ENCODE results near the gene ELMO1.

ELMO1 gene

GRCh38 chr7:37344886-37345579, 103.6 kb downstream of the ELMO1 start:
- no peak for DNase-seq (ENCODE audit: low spot score)

GRCh38 chr7:37342688-37343471, 105.8 kb downstream of the ELMO1 start:
- no peak for DNase-seq (ENCODE audit: low spot score)

DNA sequence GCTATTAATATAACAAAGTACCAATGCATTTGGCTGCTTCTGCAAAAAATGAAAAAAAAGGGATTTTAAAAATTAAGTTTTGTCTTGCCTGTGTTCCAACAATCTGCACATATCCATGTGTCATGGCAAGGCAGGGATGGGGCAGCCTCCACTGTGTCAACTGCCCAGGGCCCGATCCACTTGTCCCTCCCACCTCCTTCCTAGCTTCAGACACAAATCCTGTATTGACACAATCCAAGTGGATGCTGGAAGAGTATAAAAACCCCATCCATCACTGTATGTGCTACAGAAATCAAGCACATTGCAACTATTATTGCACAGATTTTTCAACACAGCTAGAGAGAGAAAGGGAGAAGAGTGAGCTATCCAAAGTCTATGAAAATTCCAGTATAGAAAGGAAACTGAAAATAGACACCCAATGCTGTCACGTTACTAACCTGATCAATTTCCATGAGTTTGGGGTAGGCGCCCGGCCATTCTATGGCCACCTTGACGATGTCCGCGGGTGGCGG, 106.4 kb downstream of the ELMO1 start:
- DNase-seq (ENCODE audit: low spot score), result no peak

- DNase-seq (ENCODE audit: low spot score), result no peak
Measured at GRCh38 chr7:37341033-37341630, 107.5 kb downstream of the ELMO1 start.

- DNase-seq (ENCODE audit: low spot score), result no peak
Measured at GRCh38 chr7:37338966-37339365, 109.7 kb downstream of the ELMO1 start.

DNA sequence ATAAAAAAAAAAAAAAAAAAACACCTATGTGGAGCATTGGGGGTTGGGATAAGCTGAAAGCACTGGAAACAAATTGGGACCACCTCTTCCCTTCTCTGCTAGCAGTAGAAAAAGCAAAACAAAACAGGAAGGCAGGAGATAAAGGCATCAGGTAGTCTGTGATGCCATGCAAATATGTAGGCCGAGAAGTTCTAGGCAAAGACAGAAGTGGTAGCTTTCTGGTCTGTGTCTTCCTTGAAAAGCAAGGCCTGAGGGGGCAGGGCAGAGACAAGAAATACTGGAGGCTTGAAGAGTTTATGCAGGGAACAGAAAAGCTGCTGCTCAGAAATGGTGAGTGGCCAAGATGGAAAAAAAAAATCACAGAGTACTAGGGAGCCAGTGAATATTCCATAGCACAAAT, 111.1 kb downstream of the ELMO1 start:
- DNase-seq (ENCODE audit: low spot score), result no peak

DNA sequence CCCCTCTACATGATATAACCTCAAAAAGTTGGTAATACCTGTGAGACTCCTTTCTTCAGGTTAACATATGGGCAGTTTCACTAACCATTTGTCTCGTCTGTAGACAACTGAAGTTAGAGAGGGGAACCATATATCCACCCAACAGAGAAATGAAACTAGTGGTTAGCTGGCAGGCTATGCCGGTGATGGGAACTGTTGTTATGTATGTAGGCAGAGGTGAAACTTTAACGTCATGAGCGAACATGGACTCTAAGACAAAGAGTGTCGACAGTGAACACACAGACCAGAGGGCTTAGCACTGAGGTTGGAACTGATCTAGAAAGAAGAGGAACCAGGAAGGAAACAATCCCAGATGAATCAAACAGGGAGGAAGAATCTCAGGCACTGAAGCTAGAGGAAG, 112.4 kb downstream of the ELMO1 start:
- no peak for DNase-seq (ENCODE audit: low spot score)

DNA sequence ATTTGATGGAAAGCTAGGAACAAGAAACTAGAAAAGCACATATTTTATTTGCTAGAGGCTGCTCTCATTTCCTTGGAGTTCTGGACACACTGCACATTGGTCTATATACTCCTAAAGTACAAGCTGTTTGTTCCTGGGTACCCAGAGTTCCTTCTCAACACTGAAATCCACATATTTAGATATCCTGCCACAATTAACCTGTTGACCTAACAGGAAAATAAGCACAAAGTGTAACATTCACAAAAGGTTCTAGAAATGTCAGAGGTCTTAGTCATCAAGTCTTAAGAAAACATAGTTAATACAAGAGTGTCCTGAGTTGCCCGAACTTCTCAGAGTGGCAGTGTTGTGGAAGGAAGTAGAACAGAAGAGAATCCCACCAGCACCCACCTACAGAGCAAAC, 115.6 kb downstream of the ELMO1 start:
- DNase-seq (ENCODE audit: low spot score), result no peak

- no peak for DNase-seq (ENCODE audit: low spot score)
Measured at GRCh38 chr7:37332243-37333016, 116.2 kb downstream of the ELMO1 start.

DNA sequence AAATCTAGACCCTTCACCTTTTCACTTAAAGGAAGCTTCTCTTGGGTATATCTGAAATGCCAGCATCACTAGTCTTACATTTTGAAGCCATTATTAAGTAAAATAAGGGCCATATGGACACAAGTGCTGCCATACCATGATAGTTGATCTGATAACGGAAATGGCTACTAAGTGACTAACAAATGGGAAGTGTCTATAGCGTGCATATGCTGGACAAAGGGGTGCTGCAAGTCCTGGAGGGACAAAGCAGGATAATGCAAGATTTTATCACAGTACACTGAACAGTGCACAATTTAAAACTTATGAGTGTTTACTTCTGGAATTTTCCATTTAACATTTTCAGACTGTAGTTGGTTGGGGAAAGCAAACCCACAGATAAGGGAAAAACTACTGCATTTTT, 117.9 kb downstream of the ELMO1 start:
- no peak for DNase-seq (ENCODE audit: low spot score)

DNA sequence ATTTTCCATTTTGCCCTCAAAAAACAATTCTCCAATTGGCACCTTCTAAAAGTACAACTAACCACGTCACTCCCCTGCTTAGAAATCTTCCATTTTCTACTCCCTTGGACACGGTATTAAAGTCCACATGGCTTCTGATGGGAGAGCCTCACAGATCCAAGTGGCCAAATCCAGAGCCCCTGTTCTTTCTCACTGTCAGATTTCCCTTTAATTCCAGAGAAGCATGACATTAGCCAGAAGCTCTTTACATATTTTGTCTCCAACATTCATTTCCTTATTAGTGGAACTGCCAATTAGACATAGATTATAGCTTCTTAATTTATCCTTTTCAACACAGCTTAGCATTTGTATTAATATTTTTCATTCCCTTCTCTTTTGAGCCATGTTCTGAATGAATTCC, 118.7 kb downstream of the ELMO1 start:
- DNase-seq (ENCODE audit: low spot score), result no peak

- DNase-seq (ENCODE audit: low spot score), result no peak
Measured at GRCh38 chr7:37327288-37327687, 121.4 kb downstream of the ELMO1 start.

- DNase-seq (ENCODE audit: low spot score), result no peak
Measured at GRCh38 chr7:37323966-37324365, 124.7 kb downstream of the ELMO1 start.

- no peak for DNase-seq (ENCODE audit: low spot score)
Measured at GRCh38 chr7:37322831-37323230, 125.8 kb downstream of the ELMO1 start.

DNA sequence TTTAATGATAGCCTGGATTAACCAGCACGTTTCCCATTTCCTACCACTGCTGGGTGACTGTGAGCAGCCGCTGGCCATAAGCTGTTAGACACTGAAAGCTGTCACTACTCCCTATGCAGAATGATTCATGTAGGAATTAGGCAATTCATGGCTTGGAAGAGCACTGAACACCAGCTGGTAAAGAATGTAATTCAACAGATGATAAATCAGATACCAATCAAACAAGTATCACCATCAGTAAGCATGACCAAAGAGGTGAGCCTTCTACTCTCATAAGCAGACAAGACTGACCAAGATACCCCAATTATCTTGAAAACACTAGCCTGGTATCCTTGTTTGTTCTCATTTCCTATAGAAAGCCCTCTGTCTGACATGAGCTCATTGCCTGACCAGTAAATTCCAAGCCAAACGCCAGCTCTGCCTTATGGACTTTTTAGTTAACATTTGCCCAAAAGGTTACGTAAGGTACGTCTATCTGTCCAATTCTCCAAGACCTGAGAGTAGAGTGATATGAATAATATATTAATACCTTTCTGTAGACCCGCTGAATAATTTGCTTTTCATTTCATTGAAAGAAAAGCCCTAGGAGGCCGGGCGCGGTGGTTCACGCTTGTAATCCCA, 127.7 kb downstream of the ELMO1 start:
- DNase-seq (ENCODE audit: low spot score), result no peak

DNA sequence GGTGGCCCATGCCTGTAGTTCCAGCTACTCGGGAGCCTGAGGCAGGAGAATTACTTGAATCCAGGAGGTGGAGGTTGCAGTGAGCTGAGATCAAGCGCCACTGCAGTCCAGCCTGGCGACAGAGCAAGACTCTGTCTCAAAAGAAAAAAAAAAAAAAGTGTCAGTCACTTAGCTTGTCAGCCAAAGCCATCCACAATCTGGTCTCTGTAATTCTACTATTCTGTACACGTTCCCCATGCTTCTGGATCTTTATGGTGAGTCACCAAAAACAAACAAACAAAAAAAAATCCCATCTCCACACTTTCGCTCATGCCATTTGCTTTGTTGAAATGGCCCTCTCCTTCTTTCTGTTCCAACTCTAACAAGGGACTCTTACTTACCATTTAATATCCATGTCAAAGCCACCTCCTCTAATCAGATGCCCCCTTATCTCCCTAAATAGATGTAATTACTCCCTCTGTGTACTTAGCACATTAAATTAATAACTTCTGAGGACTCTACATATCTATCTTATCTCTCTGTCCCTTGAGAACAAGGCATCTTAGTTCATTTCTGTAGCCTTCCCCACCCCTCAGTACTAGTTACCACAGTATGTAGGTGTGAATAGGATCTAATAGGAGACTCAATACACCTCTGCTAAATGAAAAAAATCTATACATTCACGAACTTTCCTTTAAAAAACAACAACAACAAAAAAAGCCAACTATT, 128.4 kb downstream of the ELMO1 start:
- DNase-seq (ENCODE audit: low spot score), result no peak

DNA sequence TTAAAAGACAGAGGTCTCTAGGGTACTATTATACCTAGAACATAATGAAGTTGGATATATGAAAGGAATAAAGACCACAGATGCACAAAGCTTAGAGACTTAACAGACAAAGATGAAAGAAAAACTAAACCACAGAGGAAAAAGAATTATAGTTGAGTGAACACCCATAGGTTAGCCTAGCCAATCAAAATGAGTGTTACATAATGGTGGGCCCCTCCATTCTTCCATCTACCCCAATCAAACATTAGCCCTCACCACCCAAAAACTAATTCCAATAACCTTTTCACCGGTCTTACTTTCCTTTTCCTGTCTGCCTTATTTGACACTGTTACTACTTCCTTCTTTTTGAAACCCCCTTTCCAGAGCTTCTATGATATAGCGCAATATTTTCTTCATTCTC, 130.1 kb downstream of the ELMO1 start:
- no peak for DNase-seq (ENCODE audit: low spot score)

DNA sequence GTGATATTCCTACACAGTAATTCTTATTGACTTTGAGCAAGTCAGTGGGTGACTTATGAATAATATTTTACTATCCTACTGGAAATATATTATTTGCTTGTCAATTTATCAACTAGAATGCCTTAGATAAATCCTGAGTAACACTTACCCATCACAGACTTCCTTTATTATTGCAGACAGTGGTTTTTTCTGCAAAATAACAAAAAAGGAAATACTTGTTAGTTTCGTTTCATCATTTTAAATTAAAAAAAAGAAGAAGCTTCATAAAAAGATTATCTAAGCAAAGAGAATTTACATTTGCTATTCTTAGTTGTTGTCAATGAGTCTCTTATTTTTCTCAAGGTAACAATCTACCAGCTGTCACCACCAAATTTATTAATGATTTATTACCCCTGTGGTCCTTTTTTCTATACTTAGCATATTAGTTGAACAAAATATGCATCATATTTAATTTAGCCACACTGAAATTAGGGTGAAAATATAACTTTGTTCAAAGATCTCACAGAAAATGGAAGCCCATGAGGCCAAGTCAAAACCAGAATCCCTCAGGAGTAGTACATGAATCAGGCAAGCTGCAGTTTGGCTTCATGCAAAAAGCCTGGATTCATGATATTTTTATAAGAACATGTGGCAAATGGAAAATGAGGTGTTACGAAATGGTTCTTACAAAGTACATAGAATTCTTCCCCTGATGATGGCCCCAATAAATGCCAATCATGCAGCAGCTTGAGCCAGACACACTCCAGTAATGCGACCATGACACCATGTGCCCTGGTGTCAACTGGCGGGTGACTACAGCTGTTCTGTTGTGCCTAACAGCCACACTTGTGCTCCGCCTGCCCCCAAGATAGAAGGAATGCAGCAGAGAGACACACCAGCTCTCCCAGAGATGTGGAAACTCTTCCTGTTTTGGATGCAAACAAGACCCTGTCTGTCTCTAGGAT, 132.6 kb downstream of the ELMO1 start:
- no peak for DNase-seq (ENCODE audit: low spot score)

- no peak for DNase-seq (ENCODE audit: low spot score)
Measured at GRCh38 chr7:37312608-37313007, 136.1 kb downstream of the ELMO1 start.

DNA sequence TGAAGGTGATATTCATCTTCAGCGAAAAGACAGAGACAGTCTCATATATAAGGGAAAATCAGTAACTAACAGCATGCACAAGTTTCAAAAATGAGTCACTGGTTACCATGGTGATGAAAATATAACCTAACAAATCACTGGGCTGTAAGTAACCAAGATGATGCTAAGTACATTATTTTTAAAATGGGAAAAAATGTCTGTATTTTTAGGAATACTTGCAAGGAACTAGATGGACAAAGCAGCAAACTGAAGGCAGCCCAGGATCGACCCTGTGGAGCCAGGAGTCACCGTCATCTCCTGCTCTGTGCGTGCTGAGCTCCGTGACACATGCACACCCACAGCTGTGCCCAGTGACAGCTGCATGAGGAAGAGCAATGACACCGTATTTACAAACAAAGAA, 137.3 kb downstream of the ELMO1 start:
- DNase-seq (ENCODE audit: low spot score), result no peak
